OCI-M1 (cell line): ENCODE measurements around the gene PTX4.

Experiments
- DNase-seq: peaks from one replicate; lab custom pipeline; 2025; lab: John Stamatoyannopoulos, UW

PTX4 gene

GRCh38 chr16:1500465-1501150 lies 11.9 kb upstream of the PTX4 start:
- no peak for DNase-seq

GRCh38 chr16:1499756-1500464 lies 11.2 kb upstream of the PTX4 start:
- DNase-seq, result no peak

DNA sequence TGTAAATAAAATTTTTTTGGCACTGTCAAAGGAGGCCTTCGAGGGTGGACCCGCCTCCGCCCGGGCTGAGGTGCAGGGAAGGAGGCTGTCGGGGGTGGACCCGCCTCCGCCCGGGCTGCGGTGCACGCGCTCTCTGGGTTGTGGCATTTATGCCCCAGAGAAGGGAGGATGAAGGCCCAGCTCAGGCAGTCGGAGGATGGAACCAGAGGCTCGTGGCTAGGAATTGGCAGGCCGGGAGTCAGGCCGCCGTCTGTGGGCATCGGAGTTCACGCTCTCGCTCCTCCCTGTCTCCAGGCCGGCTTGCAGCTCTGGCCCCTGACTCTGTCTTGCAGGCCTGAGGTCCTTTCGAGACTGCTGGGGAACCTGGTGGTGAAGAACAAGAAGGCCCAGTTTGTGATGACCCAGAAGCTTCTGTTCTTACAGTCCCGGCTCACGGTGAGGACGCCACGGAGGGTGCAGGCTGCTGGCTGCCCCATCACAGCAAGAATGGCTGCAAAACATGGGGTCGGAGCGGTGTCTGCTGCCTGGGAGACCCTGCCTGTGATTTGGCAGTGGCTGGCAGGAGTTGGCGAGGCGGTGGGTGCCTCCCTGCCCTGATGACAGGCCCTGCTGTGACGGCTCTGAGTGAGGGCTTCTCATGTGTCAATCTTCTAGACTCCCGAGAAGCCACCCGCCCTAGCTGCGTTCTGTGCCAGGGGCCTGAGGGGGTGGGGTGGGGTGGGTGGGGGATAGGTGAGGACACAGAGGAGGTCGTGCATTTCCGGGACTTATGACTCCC lies 10.3 kb upstream of the PTX4 start:
- DNase-seq, result no peak

DNA sequence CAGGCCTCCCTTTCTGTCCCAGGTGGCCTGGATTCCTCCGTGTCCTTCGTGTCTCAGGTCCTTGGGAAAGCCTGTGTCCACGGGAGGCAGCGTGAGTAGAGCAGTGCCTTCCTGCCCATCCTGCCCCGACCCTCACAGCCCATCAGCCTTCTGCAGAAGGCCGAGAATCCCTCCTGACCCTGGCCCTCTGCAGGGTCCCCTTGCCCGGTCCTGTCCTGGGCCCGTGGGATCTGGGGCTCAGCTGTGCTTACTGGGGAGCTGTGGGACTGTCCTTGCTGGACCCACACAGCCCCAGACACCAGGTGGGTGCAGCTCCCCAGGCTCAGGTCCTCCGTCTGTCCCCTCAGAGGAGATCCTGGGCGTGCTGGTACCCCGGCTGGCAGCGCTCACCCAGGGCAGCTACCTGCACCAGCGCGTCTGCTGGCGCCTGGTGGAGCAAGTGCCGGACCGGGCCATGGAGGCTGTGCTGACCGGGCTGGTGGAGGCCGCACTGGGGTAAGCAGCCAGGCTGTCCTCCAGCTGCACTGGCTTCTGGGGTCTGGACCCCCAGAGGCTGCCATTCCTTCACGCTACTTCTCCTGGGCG lies 8.4 kb upstream of the PTX4 start:
- no peak for DNase-seq

GRCh38 chr16:1496464-1496863 lies 7.7 kb upstream of the PTX4 start:
- DNase-seq, result no peak

DNA sequence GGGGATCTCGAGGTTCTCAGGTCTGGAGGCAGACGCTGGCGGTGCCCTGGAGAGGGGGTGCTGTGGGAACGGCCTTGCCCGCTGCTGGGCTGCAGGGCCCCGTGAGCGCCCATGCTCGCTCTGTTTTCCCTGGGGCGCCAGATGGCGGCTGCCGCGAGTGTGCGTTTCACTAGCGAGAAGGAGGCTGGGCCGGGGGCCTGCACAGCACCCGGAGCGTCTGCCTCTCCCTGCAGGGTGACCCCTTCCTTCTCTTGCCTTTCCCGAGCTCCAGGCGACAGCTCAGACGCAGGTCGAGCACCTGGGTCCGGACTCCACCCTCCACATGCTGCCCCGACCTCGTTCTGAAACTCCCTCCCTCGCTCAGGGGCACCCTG lies 7.1 kb upstream of the PTX4 start:
- DNase-seq, result no peak

- no peak for DNase-seq
Observed at GRCh38 chr16:1495211-1495888, 6.6 kb upstream of the PTX4 start.

GRCh38 chr16:1494711-1495110 lies 6.0 kb upstream of the PTX4 start:
- no peak for DNase-seq

- DNase-seq, result peak; percentile 13
Observed at GRCh38 chr16:1494129-1494640, 5.4 kb upstream of the PTX4 start.

DNA sequence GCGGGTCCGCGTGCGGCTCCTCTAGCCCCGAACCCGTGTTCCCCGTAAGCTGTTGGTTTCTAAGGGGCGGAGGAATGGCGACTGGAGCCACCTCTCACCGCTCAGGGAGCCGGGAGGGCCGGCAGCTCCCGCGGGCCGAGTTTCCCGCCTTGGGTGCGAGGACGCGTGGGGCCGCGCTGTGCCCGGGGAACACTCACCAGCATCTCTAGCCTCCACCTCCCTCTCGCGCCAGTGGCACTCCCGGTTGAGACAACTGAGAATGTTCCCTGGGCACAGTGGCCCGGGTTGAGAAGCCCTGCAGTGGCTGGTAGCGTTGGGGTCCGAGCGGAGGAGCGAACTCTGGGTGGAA lies 5.0 kb upstream of the PTX4 start:
- DNase-seq, result peak; percentile 51

DNA sequence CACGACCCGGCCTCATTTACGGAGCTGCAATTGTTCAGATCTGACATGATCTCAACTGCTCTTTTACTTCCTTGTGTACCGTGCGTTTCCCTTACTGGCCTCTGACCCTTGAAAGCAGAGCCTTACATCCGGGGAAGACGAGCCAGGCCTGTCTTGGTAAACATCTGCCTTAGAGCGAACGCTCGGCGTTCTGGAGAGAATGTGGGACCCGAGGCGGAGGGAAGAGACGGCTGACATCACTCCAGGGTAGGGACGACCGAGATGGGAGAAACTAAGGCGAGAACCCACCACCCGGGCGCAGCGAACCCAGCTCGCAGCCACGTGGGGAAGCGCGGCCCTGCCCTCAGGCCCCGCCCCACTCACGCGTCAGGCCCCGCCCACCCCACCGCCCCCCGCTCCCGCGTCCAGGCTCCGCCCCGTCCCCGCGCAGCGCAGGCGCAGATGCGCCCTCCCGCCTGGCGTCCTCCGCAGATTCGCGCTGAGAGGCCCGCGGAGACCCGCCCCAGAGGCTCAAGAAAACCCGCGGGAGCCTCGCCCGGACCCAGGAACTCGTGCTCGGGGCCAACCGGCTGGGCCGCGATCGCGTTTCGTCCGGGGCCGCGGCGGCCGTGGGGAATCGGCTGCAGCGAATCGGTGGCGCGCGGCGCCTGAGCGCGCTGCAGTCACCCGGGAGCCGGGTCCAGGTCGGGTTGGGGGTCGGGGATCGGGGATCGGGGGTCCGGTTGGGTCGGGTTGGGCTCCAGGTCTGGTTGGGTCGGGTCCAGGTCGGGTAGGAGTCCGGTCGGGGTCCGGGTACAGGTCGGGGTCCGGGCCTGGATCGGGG lies 4.4 kb upstream of the PTX4 start, which contains the start of gene TELO2:
TELO2 (plus strand) TSS at position 438 of the 823 bp plus-strand sequence. CDS start 922 bp downstream, outside the sequence.
- DNase-seq, result peak; percentile 86

DNA sequence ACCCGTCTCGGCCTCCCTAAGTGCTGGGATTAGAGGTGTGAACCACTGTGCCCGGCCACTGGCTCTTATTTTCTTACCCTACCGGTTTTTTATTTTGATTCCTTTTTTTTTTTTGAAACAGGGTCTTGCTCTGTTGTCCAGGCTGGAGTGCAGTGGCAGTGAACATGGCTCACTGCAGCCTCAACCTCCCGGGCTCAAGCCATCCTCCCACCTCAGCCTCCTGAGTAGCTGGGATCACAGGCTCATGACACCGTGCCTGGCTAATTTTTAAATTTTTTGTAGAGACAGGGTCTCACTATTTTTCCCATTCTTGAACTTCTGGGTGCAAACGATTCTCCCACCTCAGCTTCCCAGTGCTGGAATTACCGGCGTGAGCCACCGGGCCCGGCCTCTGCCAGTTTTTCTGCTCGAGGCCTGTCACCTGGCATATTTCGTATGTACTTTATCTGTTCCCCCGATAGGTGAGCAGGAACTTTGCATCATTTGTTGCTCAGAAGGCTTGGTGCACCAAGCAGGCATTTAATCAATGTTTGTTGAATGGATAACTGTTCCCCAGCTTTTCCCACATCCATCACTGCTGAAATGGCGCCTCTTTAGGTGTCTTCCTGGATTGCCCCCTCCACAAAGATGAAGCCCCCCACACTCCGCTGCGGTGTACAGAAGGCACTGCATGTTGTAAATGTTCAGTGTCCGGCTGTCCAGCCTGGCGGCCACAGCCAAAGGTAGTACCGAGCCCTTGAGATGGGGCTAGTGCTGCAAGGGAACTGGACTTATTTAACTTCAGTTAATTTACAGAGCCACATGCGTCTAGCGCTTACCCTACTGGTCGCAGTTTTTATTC lies 3.6 kb upstream of the PTX4 start:
- DNase-seq, result no peak

- no peak for DNase-seq
Observed at GRCh38 chr16:1491327-1491726, 2.6 kb upstream of the PTX4 start.

DNA sequence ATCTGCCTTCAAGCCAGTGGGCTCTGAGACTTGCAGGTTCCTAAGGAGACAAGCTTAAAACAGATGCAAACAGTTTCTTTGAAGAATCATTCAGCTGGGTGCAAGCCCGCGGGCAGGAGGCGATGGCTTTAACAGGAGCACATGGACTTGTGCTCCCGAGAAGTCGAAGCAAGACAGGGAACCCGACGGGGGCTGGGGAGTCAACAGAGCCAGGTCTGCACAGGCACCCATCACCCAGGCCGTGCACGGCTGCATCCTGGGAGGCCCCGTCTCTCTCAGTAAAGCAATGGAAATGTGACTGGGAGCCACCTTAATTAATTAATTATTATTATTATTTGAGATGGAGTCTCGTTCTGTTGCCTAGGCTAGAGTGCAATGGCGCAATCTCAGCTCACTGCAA lies 333 bp upstream of the PTX4 start:
- no peak for DNase-seq

DNA sequence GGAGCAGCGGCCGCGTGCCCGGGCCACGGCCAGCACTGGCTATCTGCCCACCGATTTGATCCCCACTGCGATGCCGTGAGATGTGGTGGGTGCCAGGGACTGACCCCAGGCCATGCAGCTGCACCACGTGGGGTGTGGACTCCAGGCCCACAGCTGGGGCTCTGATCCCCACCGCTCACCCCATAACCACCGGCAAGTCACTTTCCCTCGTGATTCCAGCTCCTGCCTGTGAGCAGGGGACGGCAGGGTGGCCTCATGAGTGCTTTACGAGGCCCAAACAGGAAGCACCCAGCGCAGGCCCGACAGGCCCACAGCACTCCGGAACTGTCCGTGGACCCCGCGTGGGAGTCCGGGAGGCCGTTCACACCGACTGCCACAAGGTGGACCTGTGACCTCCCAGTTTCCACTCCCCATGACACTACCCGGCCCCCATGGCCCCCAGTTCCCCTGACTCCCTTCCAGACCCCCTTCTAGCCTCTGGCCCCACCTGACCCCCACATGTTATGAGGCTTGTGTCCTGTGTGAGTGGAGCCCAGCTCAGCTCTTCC lies 616 bp downstream of the PTX4 start:
- no peak for DNase-seq

- no peak for DNase-seq
Observed at GRCh38 chr16:1487395-1488053, 1.2 kb downstream of the PTX4 start.

DNA sequence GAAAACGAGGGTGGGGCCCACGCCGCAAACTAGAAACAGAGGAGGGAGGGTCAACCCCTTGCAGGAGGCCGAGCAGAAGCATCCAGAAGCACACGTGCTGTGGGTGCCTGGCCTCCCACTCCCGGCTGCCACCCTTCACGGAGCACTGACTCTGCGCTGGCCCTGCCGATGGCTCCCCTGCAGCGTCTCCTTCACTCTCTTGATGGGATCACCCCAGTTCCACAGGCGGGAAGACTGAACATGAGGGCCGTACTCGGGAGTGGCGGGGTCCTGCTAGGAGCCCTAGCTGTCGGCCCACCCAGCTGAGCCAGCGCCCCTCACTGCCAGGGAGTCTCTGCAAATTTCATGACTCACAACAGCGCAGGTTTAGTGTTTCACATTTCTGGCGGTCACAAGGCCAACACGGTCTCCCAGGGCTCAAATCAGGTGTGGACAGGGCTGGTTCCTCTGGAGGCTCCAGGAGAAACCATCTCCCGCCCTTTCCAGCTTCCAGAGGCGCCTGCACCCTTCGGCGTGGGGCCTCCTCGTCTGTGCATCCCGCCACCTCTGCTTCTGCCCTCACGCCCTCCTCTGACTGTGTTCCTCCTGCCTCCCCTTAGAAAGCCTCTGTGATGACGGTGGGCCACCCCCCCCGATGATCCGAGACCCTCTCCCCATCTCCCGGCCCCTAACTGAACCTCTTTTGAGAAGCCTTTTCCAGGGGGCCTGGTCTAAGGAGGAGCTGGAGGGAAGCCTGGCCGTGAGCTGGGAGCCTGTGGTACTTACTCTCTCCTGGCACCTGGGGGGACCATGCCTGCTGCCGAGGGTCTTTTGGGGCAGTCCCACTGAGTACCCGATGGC lies 2.0 kb downstream of the PTX4 start:
- no peak for DNase-seq

- no peak for DNase-seq
Observed at GRCh38 chr16:1485847-1486496, 2.8 kb downstream of the PTX4 start.
